Heart left ventricle (tissue), 16 donors: ENCODE data around the gene C12orf57. TPM values are rescaled to one million over a fixed set of nuclear protein-coding genes. Genes with fewer than 3 reads are reported as not detected.

Experiments
- ATAC-seq, 4 donors: fragments of 200-7000 bp; cut with Tn5 transposase; one replicate each; pipeline ENCODE4 v1.9.1; 2020 to 2022; ENCODE audit warnings: moderate library complexity in 4 of 4, mild to moderate bottlenecking in 3 of 4, moderate number of reproducible peaks in 1 of 4
- DNase-seq, 5 donors: peaks; one replicate each; pipeline ENCODE4 v3.0.0-alpha.2; 2020
- H3K27ac ChIP-seq, 12 donors: fragments of 200-600 bp; sonication (generic) in 4 of 12; one replicate each; pipeline versions ENCODE4 v1.5.0 to v1.8.0; 2016 to 2022; ENCODE audit warnings: mild to moderate bottlenecking in 2 of 12
- H3K27me3 ChIP-seq, 9 donors: fragments of 200-600 bp; sonication (generic) in 2 of 9; one replicate each; pipeline versions ENCODE4 v1.5.1 to v1.8.0; 2016 to 2022; ENCODE audit warnings: mild to moderate bottlenecking in 3 of 9
- H3K36me3 ChIP-seq, 9 donors: fragments of 200-600 bp; sonication (generic) in 2 of 9; one replicate each; pipeline versions ENCODE4 v1.5.0 to v1.8.0; 2018 to 2022; ENCODE audit warnings: mild to moderate bottlenecking in 2 of 9
- H3K4me1 ChIP-seq, 12 donors: fragments of 200-600 bp; sonication (generic) in 4 of 12; one replicate each; pipeline versions ENCODE4 v1.5.0 to v1.8.0; 2016 to 2022; ENCODE audit warnings: mild to moderate bottlenecking in 3 of 12
- H3K4me3 ChIP-seq, 12 donors: fragments of 200-600 bp; sonication (generic) in 4 of 12; one replicate each; pipeline versions ENCODE4 v1.5.0 to v1.8.0; 2017 to 2022; ENCODE audit warnings: mild to moderate bottlenecking in 9 of 12, moderate library complexity in 4 of 12
- H3K9me3 ChIP-seq, 12 donors: fragments of 200-600 bp; sonication (generic) in 4 of 12; one replicate each; pipeline versions ENCODE4 v1.5.0 to v1.8.0; 2016 to 2022; ENCODE audit warnings: mild to moderate bottlenecking in 1 of 12
- CTCF ChIP-seq, 12 donors: fragments of 200-600 bp; sonication (generic) in 4 of 12; IDR thresholded peaks; one replicate each; pipeline versions ENCODE4 v1.5.0 to v1.8.0; 2018 to 2022; ENCODE audit warnings: antibody characterized with exemption in 12 of 12, mild to moderate bottlenecking in 5 of 12
- POLR2A ChIP-seq, 2 donors: fragments of 450-650 bp; IDR thresholded peaks; one replicate each; pipeline ENCODE4 v1.6.1; 2017; ENCODE audit warnings: antibody characterized with exemption in 2 of 2, mild to moderate bottlenecking in 2 of 2, moderate library complexity in 2 of 2
- WGBS, 4 donors: extraction: QIAGEN DNeasy Blood & Tissue Kit in 2 of 4; methylation state at CpG; one replicate each; pipeline versions ENCODE4 v1.1.5 to v1.1.7; 2013 to 2018; 5-methylcytosine and 5-hydroxymethylcytosine counted together
- intact Hi-C, 10 donors: fragments of 100-400 bp; cut with DNase I; formaldehyde crosslinking; loops; one replicate each; pipeline versions ENCODE4 v1.11.1 to v1.14.2; 2022
- polyA plus RNA-seq, 2 donors: library from polyadenylated mRNA; stranded (reverse); fragments of 200-250 nt; gene quantifications; one replicate each; pipeline ENCODE4 v1.2.3, GENCODE V29; 2013
- total RNA-seq, 9 donors: library from RNA; depleted of rRNA in 2 of 9; stranded (reverse); fragments of >200 nt in 2 of 9; fragmentation: NEBNext Ultra II Directional in 3 of 9; extraction: Animal tissue kit (Norgen Biotek cat#: 25700) in 3 of 9; gene quantifications; one replicate each; pipeline versions ENCODE4 v1.1.0 to v1.2.4, GENCODE V29; 2016 to 2023
- donor health status: ischemic (EF 13 %, LVEDD 7.1; RV severe dilation, severe dysfunction).
- donor health status: healthy with polysubstance abuse.
- donor health status: DM: no; HTN: yes; CAD: no.
- donor health status: DM: no; HTN: no; CAD: no.
- donor health status: ischemic (EF 25% LVEDD 6.9; RV normal size, moderate dysfunction).
- donor health status: ischemic (EF 25% LVEDD 5.7; RV mildly dilated, moderate dysfunction).
- donor health status: healthy.
- donor health status: DM: yes; HTN: yes; CAD: no.
- donor health status: ischemic (EF 35%, LVEDD 5.7; RV mildly dilated, moderate dysfunction).
- donor health status: nonischemic (EF 11% LVEDD 7.7; RV severe dilation, severe dysfunction).
- donor health status: DM: yes; HTN: yes; CAD: no.
- donor health status: PGD.
- donor health status: ischemic (EF 29% LVEDD 5.4; RV normal size, mild dysfunction).
- donor health status: nonischemic (EF 23%, LVEDD 6.1; RV moderate dilation, normal function).

Gene C12orf57
- total and polyA plus RNA-seq, 11 donors, result 108 to 460 (median 187) TPM

DNA sequence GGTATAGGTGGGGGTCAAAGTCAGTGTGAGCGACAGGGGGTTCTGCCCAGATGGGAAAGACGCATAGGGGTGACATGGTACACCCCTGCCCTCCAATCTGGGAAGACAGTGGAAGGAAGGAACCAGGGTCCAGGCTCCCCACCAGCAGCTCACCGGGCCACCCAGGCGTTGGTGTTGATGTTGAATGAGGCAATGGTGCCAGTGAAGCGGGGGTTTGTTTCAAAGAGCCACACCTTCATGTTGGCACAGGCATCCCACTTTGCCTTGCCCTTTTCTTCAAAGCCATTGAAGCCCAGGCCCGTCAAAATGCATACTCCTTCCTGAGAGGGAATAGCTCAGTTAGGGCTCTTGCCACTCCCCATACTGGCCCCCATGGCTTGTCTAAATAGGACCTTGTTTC is 34.4 kb downstream of the C12orf57 start:
- Histone ChIP-seq H3K4me3 (no peak overlapping the region), H3K27me3 (no peaks in the 10 kb centered on the region), H3K9me3 (no peaks in the 10 kb centered on the region), H3K27ac (peak overlapping the region in 11 of 12 donors; percentile 37 to 83 (median 55)), H3K36me3 (peaks cover 0 to 96% (median 87%) of the 10 kb centered on the region in 9 donors), H3K4me1 (peaks cover 0 to 17% (median 0%) of the 10 kb centered on the region in 12 donors)
- TF ChIP-seq CTCF (IDR thresholded peaks at IDR 0.05) (no peak), POLR2A (IDR thresholded peaks at IDR 0.05) (no peak)
- no peak for DNase-seq
- 81 to 90% (median 86%) methylated on average over 6 of the region's 6 CpGs for WGBS, 4 donors
- ATAC-seq, result no peak
- intact Hi-C loops, result loop anchor here in 2 of 10 donors (5.0 kb wide), 2 partner anchors 34 to 39 kb away; partner anchors contain the start of gene LPCAT3 (in 1 of the 2)

- TF ChIP-seq CTCF (IDR thresholded peaks at IDR 0.05), result no peak
- TF ChIP-seq POLR2A (IDR thresholded peaks at IDR 0.05), result no peak
- 47 to 64% (median 55%) methylated on average over 3 of the region's 3 CpGs for WGBS, 4 donors
- peaks cover 0 to 100% (median 88%) of the 10 kb centered on the region in 9 donors for H3K36me3 ChIP-seq
- H3K9me3 ChIP-seq, result no peaks in the 10 kb centered on the region
- ATAC-seq, result peak; percentile 29 to 64 (median 40)
- no peak overlapping the region for H3K4me3 ChIP-seq
- peaks cover 0 to 17% (median 0%) of the 10 kb centered on the region in 12 donors for H3K4me1 ChIP-seq
- no peaks in the 10 kb centered on the region for H3K27me3 ChIP-seq
- intact Hi-C loops, result loop anchor here in 2 of 10 donors (5.0 kb wide), 2 partner anchors 34 to 39 kb away; partner anchors contain the start of gene LPCAT3 (in 1 of the 2)
- H3K27ac ChIP-seq, result peak overlapping the region in 11 of 12 donors; percentile 37 to 83 (median 55)
- DNase-seq, result peak in 1 of 5 donors; percentile 19
Measured at GRCh38 chr12:6978611-6979011, 34.8 kb downstream of the C12orf57 start.

DNA sequence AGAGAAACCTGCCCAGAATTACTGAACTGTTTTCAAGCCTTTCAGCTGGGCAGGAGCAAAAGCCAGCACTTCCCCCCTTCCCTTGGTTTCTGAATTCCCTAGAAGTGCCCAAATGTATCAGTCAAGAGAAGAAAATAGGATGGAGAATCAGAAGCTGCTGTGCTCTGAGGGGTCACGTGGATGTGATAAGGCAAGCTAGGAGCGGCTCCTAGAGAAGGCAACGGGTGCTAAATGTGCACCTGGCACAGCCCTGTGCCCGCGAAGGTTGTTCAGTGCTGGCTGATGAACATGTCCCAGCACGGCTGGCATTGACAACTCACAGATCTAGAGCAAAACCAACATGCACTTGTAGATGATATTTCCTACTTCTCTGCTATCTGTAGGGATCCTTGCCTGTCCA is 35.2 kb downstream of the C12orf57 start:
- TF ChIP-seq CTCF (IDR thresholded peaks at IDR 0.05) (no peak), POLR2A (IDR thresholded peaks at IDR 0.05) (no peak)

DNA sequence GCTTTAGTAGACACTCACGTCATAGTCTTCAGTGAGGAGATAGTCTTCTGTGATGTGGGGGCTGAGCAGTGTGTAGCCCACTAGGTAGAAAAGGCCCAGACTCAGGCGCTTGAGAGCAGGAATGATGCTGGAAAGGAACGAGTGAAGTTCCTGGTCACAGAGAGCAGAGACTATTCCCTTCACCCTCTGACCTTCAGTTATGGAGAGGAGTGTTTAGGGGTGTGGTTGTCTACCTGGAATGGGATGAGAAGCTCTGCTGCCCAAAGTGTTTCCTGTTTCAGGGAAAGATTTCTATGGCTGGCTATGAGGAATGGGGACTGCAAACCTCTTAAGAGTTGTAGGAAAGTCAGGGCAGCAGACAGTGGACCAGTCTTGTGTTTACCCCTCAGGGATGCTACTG is 35.6 kb downstream of the C12orf57 start:
- Histone ChIP-seq H3K27me3 (no peaks in the 10 kb centered on the region), H3K9me3 (no peaks in the 10 kb centered on the region), H3K36me3 (peaks cover 0 to 99% (median 86%) of the 10 kb centered on the region in 9 donors), H3K4me3 (no peak overlapping the region), H3K4me1 (peaks cover 0 to 17% (median 0%) of the 10 kb centered on the region in 12 donors), H3K27ac (peak overlapping the region in 9 of 12 donors; percentile 42 to 83 (median 55))
- WGBS, 4 donors, result 66 to 74% (median 71%) methylated on average over 3 of the region's 3 CpGs
- DNase-seq, result no peak
- TF ChIP-seq CTCF (IDR thresholded peaks at IDR 0.05) (no peak), POLR2A (IDR thresholded peaks at IDR 0.05) (no peak)
- intact Hi-C loops, result loop anchor here in 2 of 10 donors (5.0 kb wide), 2 partner anchors 33 to 38 kb away; partner anchors contain the start of gene LPCAT3 (in 1 of the 2)
- peak in 2 of 4 donors; percentile 4 to 9 for ATAC-seq

More for the DNA sequence above, 35.2 kb downstream of the C12orf57 start:
- Histone ChIP-seq H3K9me3 (no peaks in the 10 kb centered on the region), H3K36me3 (peaks cover 0 to 100% (median 87%) of the 10 kb centered on the region in 9 donors), H3K27me3 (no peaks in the 10 kb centered on the region), H3K4me3 (no peak overlapping the region), H3K4me1 (peaks cover 0 to 17% (median 0%) of the 10 kb centered on the region in 12 donors), H3K27ac (peak overlapping the region in 11 of 12 donors; percentile 37 to 83 (median 55))
- 45 to 59% (median 52%) methylated on average over 6 of the region's 6 CpGs for WGBS, 4 donors
- intact Hi-C loops, result loop anchor here in 2 of 10 donors (5.0 kb wide), 2 partner anchors 33 to 38 kb away; partner anchors contain the start of gene LPCAT3 (in 1 of the 2)
- DNase-seq (peak in 2 of 5 donors; percentile 39 to 69), ATAC-seq (peak; percentile 76 to 89 (median 80))
